Stimulated activated CD8-positive, alpha-beta memory T cell treated with anti-CD3 and anti-CD28 coated beads, Interleukin-12 subunit alpha, Interleukin-12 subunit beta, amount 100 ng/mL, for 4 hours (primary cell): ENCODE data around the gene HTRA2.

Experiments used
- DNase-seq: peaks from one replicate; pipeline ENCODE4 v3.0.0-alpha.2; 2020; ENCODE audit warnings: low read depth

Gene HTRA2

GRCh38 chr2:74542978-74543377 lies 13.2 kb downstream of the HTRA2 start:
- DNase-seq: no peak

GRCh38 chr2:74544634-74545033 lies 14.9 kb downstream of the HTRA2 start:
- no peak for DNase-seq

GRCh38 chr2:74546004-74546403 lies 16.3 kb downstream of the HTRA2 start:
- no peak for DNase-seq

GRCh38 chr2:74548285-74548899 lies 18.7 kb downstream of the HTRA2 start:
- DNase-seq: no peak

- no peak for DNase-seq
Observed at GRCh38 chr2:74548900-74549826, 19.4 kb downstream of the HTRA2 start.

GRCh38 chr2:74550231-74550630 lies 20.5 kb downstream of the HTRA2 start:
- no peak for DNase-seq

GRCh38 chr2:74551530-74551929 lies 21.8 kb downstream of the HTRA2 start:
- no peak for DNase-seq

GRCh38 chr2:74551942-74552913 lies 22.5 kb downstream of the HTRA2 start:
- no peak for DNase-seq

- no peak for DNase-seq
Observed at GRCh38 chr2:74552914-74553811, 23.4 kb downstream of the HTRA2 start.

- DNase-seq: peak; percentile 74
Observed at GRCh38 chr2:74553892-74554819, 24.4 kb downstream of the HTRA2 start, which contains the start of the genes DOK1 and LOXL3. TSS of gene DOK1 (plus strand) at chr2:74554720. CDS start at chr2:74554755, 35 bp downstream. TSS of gene LOXL3 (minus strand) at chr2:74553942. CDS start at chr2:74552634, 1,308 bp downstream.

GRCh38 chr2:74554820-74555531 lies 25.2 kb downstream of the HTRA2 start:
- DNase-seq: no peak

- no peak for DNase-seq
Observed at GRCh38 chr2:74555610-74556103, 25.9 kb downstream of the HTRA2 start.

GRCh38 chr2:74556159-74556558 lies 26.4 kb downstream of the HTRA2 start:
- DNase-seq: no peak

GRCh38 chr2:74556831-74557370 lies 27.2 kb downstream of the HTRA2 start:
- no peak for DNase-seq

GRCh38 chr2:74558284-74559230 lies 28.8 kb downstream of the HTRA2 start:
- DNase-seq: no peak

GRCh38 chr2:74559912-74560311 lies 30.2 kb downstream of the HTRA2 start:
- DNase-seq: no peak

GRCh38 chr2:74560591-74560990 lies 30.9 kb downstream of the HTRA2 start:
- DNase-seq: no peak
